Right atrium auricular region (tissue), 2 donors: ENCODE results near the gene GRAMD4. TPM values are rescaled to one million over a fixed set of nuclear protein-coding genes. Genes with fewer than 3 reads are reported as not detected.

Experiments used
- DNase-seq: peaks from one replicate; pipeline ENCODE4 v3.0.0-alpha.2; 2019; ENCODE audit warnings: low spot score
- H3K27ac ChIP-seq, 2 donors: fragments of 200-600 bp; sonication (generic); 1 replicate in 1 of 2; 2 replicates in 1 of 2; pipeline ENCODE4 v1.5.1; 2016 to 2019
- H3K27me3 ChIP-seq, 2 donors: fragments of 200-600 bp; sonication (generic); one replicate each; pipeline versions ENCODE4 v1.5.1 to v1.6.0; 2017 to 2019
- H3K36me3 ChIP-seq: fragments of 200-600 bp; sonication (generic); one replicate; pipeline ENCODE4 v1.5.1; 2016
- H3K4me1 ChIP-seq, 2 donors: fragments of 200-600 bp; sonication (generic); one replicate each; pipeline versions ENCODE4 v1.5.1 to v1.6.0; 2017 to 2019
- H3K4me3 ChIP-seq, 2 donors: fragments of 200-600 bp; sonication (generic); 1 replicate in 1 of 2; 2 replicates in 1 of 2; pipeline ENCODE4 v1.5.1; 2017 to 2019; ENCODE audit warnings: mild to moderate bottlenecking in 1 of 2, moderate library complexity in 1 of 2
- H3K9me3 ChIP-seq, 2 donors: fragments of 200-600 bp; sonication (generic); one replicate each; pipeline ENCODE4 v1.5.1; 2019
- total RNA-seq, 2 donors: library from RNA; depleted of rRNA; stranded (reverse); fragments of >200 nt; gene quantifications; one replicate each; pipeline ENCODE4 v1.1.0, GENCODE V29; 2016
- TF ChIP-seq, protein P1 (sequence below), 2 donors: fragments of 200-600 bp; sonication (generic); IDR thresholded peaks; one replicate each; pipeline ENCODE4 v1.5.1; 2019; ENCODE audit warnings: antibody characterized with exemption in 2 of 2

GRAMD4 gene, protein sequence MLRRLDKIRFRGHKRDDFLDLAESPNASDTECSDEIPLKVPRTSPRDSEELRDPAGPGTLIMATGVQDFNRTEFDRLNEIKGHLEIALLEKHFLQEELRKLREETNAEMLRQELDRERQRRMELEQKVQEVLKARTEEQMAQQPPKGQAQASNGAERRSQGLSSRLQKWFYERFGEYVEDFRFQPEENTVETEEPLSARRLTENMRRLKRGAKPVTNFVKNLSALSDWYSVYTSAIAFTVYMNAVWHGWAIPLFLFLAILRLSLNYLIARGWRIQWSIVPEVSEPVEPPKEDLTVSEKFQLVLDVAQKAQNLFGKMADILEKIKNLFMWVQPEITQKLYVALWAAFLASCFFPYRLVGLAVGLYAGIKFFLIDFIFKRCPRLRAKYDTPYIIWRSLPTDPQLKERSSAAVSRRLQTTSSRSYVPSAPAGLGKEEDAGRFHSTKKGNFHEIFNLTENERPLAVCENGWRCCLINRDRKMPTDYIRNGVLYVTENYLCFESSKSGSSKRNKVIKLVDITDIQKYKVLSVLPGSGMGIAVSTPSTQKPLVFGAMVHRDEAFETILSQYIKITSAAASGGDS
- 10 to 100 TPM; 29.1 to 31.6 TPM for total RNA-seq

DNA sequence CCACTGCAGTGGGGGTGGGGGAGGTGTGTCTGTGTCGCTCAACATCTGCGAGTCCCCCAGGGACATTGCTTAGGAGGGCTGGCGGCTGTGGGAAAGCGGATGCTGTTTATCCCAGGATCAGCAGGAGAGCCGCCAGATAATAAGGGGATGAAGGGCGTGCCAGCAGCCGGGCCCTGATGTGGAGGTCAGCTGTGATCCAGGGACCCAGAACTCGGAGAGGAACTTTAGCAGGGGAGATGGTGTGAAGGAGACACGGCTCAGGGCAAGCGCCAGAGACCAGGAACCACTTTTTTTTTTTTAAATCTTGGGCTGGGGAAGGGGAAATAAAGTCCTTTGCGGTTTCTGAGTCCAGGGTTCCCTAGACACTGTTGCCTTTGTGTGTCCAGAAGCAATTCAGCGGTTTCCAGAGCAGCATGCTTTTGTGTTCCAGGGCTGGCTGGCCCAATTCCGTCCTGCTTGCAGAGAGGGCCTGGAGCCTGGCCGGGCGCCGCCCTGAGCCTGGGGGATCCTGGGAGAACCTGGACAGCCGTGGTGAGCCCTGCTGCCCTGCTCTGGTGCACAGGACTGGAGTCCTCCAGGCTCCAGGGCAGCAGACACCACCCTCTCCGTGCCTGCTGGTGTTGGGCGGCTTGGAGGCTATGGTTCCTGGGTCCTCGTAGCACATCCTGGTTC, at the start of gene GRAMD4:
Gene GRAMD4 (plus strand): TSS at position 557 of the 672 bp plus-strand sequence. CDS start 6,414 bp downstream, outside the sequence.
- Histone ChIP-seq H3K4me1 (peaks cover 5 to 58% of the 10 kb centered on the region in 2 donors), H3K9me3 (no peaks in the 10 kb centered on the region), H3K27me3 (no peaks in the 10 kb centered on the region), H3K36me3 (no peaks in the 10 kb centered on the region), H3K4me3 (no peak within 1 kb of the TSS), H3K27ac (peak within 1 kb of the TSS; percentile 83 to 86)
- TF ChIP-seq, protein P1, sequence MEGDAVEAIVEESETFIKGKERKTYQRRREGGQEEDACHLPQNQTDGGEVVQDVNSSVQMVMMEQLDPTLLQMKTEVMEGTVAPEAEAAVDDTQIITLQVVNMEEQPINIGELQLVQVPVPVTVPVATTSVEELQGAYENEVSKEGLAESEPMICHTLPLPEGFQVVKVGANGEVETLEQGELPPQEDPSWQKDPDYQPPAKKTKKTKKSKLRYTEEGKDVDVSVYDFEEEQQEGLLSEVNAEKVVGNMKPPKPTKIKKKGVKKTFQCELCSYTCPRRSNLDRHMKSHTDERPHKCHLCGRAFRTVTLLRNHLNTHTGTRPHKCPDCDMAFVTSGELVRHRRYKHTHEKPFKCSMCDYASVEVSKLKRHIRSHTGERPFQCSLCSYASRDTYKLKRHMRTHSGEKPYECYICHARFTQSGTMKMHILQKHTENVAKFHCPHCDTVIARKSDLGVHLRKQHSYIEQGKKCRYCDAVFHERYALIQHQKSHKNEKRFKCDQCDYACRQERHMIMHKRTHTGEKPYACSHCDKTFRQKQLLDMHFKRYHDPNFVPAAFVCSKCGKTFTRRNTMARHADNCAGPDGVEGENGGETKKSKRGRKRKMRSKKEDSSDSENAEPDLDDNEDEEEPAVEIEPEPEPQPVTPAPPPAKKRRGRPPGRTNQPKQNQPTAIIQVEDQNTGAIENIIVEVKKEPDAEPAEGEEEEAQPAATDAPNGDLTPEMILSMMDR (IDR thresholded peaks at IDR 0.05): no peak
- no peak for DNase-seq

DNA sequence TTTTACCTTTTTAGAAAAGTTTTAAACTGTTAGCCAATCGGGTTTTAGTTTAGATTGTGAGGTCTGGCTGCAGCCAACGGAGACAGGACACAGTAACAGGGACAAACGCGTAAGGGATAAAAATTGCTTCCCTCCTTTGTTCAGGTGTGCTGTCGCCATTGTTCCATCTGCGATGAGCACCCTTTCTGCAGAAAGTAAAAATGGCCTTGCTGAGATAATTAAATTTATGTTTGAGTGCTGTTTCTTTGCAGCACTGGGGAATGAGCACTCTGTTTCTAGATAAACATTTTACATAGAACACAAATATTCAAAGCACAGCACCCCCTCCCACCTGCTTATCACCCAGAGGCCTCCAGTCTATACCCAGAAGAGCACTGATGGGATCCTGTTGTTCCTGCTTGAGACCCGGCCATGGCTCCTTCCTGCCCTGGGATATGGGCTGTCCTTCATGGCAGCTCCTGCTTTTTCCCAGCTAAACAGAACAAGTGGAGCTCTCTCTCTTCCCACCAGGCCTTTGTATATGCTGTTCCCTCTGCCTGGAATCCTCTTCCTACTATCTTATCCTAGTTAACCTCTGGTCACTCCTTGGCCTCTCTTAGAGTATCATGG, 48.4 kb upstream of the GRAMD4 start:
- Histone ChIP-seq H3K4me3 (no peak overlapping the region), H3K27me3 (no peaks in the 10 kb centered on the region), H3K4me1 (peaks cover 0 to 37% of the 10 kb centered on the region in 2 donors), H3K9me3 (no peaks in the 10 kb centered on the region), H3K36me3 (no peaks in the 10 kb centered on the region), H3K27ac (no peak overlapping the region)
- DNase-seq: no peak
- TF ChIP-seq, protein P1 (IDR thresholded peaks at IDR 0.05): no peak

DNA sequence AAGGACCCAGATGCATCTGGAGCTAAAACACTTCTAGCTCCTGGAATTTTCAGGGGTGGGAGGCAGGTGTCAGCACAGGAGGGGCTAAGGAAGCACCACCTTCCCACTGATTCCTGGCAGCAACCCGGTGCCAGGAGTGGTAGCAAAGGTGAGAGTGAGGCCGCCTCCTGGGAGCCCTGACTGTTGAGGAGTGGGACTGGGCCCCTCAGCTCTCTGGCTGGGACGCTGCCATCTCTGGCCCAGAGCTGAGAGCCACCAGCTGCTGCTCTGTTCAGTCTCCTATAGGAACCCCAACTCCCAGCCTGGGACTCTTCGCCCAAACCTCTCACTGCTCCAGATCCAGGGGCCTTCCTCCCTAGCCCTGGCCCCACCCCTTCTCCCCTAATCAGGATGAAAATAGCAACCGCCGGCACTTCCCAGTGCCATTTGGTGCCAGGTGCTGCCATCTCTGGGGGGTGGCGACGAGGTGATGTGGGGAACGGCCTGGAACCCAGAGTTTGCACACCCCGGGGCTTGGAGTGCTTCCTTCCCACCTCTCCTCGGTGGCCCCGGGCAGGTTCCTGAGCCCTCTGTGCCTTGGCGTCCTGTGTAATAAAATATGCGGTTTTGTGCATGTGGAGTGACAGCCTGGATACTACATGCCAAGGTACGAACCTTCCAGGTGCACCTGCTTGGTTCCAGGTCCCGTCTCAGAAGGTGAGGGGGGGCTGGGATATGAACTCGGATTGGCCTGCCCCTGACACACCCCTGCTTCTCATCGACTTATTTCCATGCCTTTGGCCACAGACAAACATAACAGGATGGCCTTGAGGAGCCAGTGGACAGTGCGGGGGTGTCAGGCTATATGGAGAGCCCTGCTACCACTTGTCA, 47.0 kb upstream of the GRAMD4 start:
- H3K36me3 ChIP-seq: no peaks in the 10 kb centered on the region
- no peaks in the 10 kb centered on the region for H3K27me3 ChIP-seq
- H3K9me3 ChIP-seq: no peaks in the 10 kb centered on the region
- TF ChIP-seq, protein P1 (IDR thresholded peaks at IDR 0.05): no peak
- no peak overlapping the region for H3K4me3 ChIP-seq
- peak overlapping the region; percentile 86 to 91 for H3K27ac ChIP-seq
- DNase-seq: no peak
- peaks cover 0 to 44% of the 10 kb centered on the region in 2 donors for H3K4me1 ChIP-seq

DNA sequence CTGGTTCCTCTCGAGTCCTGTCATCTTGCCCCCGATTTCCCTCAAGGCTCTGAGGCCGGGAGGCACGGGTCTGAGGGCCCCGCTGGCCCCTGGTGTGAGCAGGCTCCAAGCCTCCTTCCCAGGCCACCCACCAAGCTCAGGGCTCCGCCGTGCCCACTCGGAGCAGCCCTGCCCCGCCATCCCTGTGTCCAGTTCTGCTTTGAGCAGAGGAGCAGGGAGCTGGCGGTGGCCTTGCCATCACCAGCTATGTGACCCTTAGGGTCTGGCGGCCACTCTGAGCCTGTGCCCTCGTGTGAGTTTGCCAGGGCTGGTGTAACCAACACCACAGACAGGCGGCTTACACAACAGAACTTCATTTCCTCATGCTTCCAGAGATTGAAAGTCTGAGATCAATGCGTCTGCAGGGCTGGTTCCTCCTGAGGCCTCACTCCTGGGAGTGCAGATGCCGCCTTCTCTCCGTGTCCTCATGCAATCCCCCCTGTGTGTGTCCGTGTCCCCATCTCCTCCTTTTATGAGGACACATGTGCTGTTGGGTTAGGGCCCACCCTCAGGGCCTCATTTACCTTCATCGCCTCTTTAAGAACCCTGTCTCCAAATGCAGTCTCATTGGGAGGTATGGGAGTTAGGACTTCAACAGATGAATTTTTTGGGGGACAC, 46.3 kb upstream of the GRAMD4 start:
- no peak overlapping the region for H3K4me3 ChIP-seq
- H3K36me3 ChIP-seq: no peaks in the 10 kb centered on the region
- DNase-seq: no peak
- H3K27ac ChIP-seq: peak overlapping the region; percentile 86 to 91
- TF ChIP-seq, protein P1 (IDR thresholded peaks at IDR 0.05): no peak
- H3K27me3 ChIP-seq: no peaks in the 10 kb centered on the region
- no peaks in the 10 kb centered on the region for H3K9me3 ChIP-seq
- H3K4me1 ChIP-seq: peaks cover 0 to 51% of the 10 kb centered on the region in 2 donors
